Measurements from ENCODE around the gene ACSL4.
A peak's percentile ranks its signal among the peaks of the same experiment; 100 is the strongest.
"Not testable (repeated sequence)": the region's sequence is repeated elsewhere in the genome, so short reads cannot be mapped to it uniquely, and the experiment has no call there.

Gene ACSL4

GRCh38 chrX:109724971-109725370 is 8.1 kb downstream of the ACSL4 start:
- not testable (repeated sequence) for DNase-seq

- DNase-seq: no peak
Measured at GRCh38 chrX:109720947-109721346, 12.1 kb downstream of the ACSL4 start.

- no peak for DNase-seq
Measured at GRCh38 chrX:109719264-109719663, 13.8 kb downstream of the ACSL4 start.

GRCh38 chrX:109716431-109717028 is 16.5 kb downstream of the ACSL4 start:
- DNase-seq: no peak

- no peak for DNase-seq
Measured at GRCh38 chrX:109714340-109714958, 18.6 kb downstream of the ACSL4 start.

GRCh38 chrX:109710181-109710580 is 22.9 kb downstream of the ACSL4 start:
- DNase-seq: no peak

- DNase-seq: peak in 1 of 2 donors; percentile 18
Measured at GRCh38 chrX:109709129-109709631, 23.9 kb downstream of the ACSL4 start.

- no peak for DNase-seq
Measured at GRCh38 chrX:109707720-109708119, 25.3 kb downstream of the ACSL4 start.

GRCh38 chrX:109707319-109707718 is 25.7 kb downstream of the ACSL4 start:
- DNase-seq: no peak

- no peak for DNase-seq
Measured at GRCh38 chrX:109704563-109704962, 28.5 kb downstream of the ACSL4 start.

- no peak for DNase-seq
Measured at GRCh38 chrX:109697855-109698254, 35.2 kb downstream of the ACSL4 start.

GRCh38 chrX:109696146-109696740 is 36.8 kb downstream of the ACSL4 start:
- no peak for DNase-seq

GRCh38 chrX:109695637-109696036 is 37.4 kb downstream of the ACSL4 start:
- no peak for DNase-seq

- DNase-seq: no peak
Measured at GRCh38 chrX:109691752-109692151, 41.3 kb downstream of the ACSL4 start.

GRCh38 chrX:109691277-109691676 is 41.8 kb downstream of the ACSL4 start:
- DNase-seq: no peak

- no peak for DNase-seq
Measured at GRCh38 chrX:109687903-109688302, 45.2 kb downstream of the ACSL4 start.

GRCh38 chrX:109685656-109686078 is 47.4 kb downstream of the ACSL4 start:
- DNase-seq: no peak

- no peak for DNase-seq
Measured at GRCh38 chrX:109684136-109684535, 48.9 kb downstream of the ACSL4 start.

- DNase-seq: no peak
Measured at GRCh38 chrX:109681475-109682081, 51.5 kb downstream of the ACSL4 start.

GRCh38 chrX:109679820-109680219 is 53.2 kb downstream of the ACSL4 start:
- no peak for DNase-seq

- no peak for DNase-seq
Measured at GRCh38 chrX:109672239-109672638, 60.8 kb downstream of the ACSL4 start.

GRCh38 chrX:109671170-109671569 is 61.9 kb downstream of the ACSL4 start:
- DNase-seq: not testable (repeated sequence)

- no peak for DNase-seq
Measured at GRCh38 chrX:109667986-109668385, 65.1 kb downstream of the ACSL4 start.
